Endothelial cell of umbilical vein (primary cell): ENCODE results near the gene KIF26A. TPM values are rescaled to one million over a fixed set of nuclear protein-coding genes. Genes with fewer than 3 reads are reported as not detected.

ENCODE experiments used
- BruUV-seq: library from RNA; stranded (reverse); fragments of 400-500 nt; replicated peaks from 2 replicates; lab custom pipeline; 2021; lab: Mats Ljungman, UMichigan
- CTCF ChIA-PET: fragments of 300-600, 350-600 bp; sonication (Branson Sonifier 250); formaldehyde crosslinking; loops from one replicate; lab custom pipeline; 2021; ENCODE audit warnings: antibody characterized with exemption, inconsistent platforms; lab: Charles Lee
- POLR2A ChIA-PET: fragments of 300-600, 350-600 bp; sonication (Branson Sonifier 250); formaldehyde crosslinking; loops from one replicate; lab custom pipeline; 2021; ENCODE audit warnings: antibody characterized with exemption, inconsistent platforms; lab: Charles Lee
- DNase-seq: peaks from one replicate; pipeline ENCODE4 v3.0.0-alpha.2; 2011; ENCODE audit warnings: low read depth, low spot score
- FAIRE-seq: peaks from 2 replicates; lab custom pipeline; 2011; peaks lifted over from hg19 to GRCh38; lab: Jason Lieb, UNC
- H2AFZ ChIP-seq: 2 replicates; pipeline ENCODE4 v1.6.0; 2012; ENCODE audit warnings: low read depth, low read length, control low read depth, inconsistent platforms
- H3K27ac ChIP-seq: 2 replicates; pipeline ENCODE4 v1.5.1; 2011; ENCODE audit warnings: low read depth, mild to moderate bottlenecking, control low read depth, low read length, moderate library complexity; ENCODE audit not compliant: insufficient read depth
- H3K27me3 ChIP-seq, 2 experiments: 2 replicates each; pipeline versions ENCODE4 v1.6.0 to v1.6.1; 2011; ENCODE audit warnings: low read length in 2 of 2, mixed read lengths in 1 of 2; ENCODE audit not compliant: control insufficient read depth in 2 of 2, insufficient read depth in 2 of 2
- H3K36me3 ChIP-seq, 2 experiments: 2 replicates in 1 of 2; 3 replicates in 1 of 2; pipeline ENCODE4 v1.5.1; 2011; ENCODE audit warnings: low read length in 2 of 2, mild to moderate bottlenecking in 1 of 2, moderate library complexity in 1 of 2; ENCODE audit not compliant: control insufficient read depth in 2 of 2, insufficient read depth in 2 of 2; ENCODE audit errors: extremely low read depth in 1 of 2
- H3K4me1 ChIP-seq: 3 replicates; pipeline ENCODE4 v1.5.1; 2011; ENCODE audit warnings: mild to moderate bottlenecking, low read length; ENCODE audit not compliant: control insufficient read depth, insufficient read depth; ENCODE audit errors: extremely low read depth
- H3K4me2 ChIP-seq: 2 replicates; pipeline ENCODE4 v1.6.1; 2011; ENCODE audit warnings: low read length, control low read depth, mixed read lengths; ENCODE audit not compliant: insufficient read depth
- H3K4me3 ChIP-seq, 3 experiments: fragments of 200-600 bp in 1 of 3; sonication (generic), shearing (Covaris generic) in 1 of 3; replicated peaks in 1 of 3; 2 replicates each; pipeline ENCODE4 v1.5.1; 2011 to 2016; ENCODE audit warnings: control low read depth in 3 of 3, low read length in 3 of 3, mild to moderate bottlenecking in 2 of 3, inconsistent platforms in 1 of 3, low read depth in 1 of 3, moderate library complexity in 1 of 3; ENCODE audit not compliant: insufficient read depth in 1 of 3
- H3K79me2 ChIP-seq: 2 replicates; pipeline ENCODE4 v1.6.0; 2012; ENCODE audit warnings: low read length, inconsistent platforms; ENCODE audit not compliant: control insufficient read depth, insufficient read depth
- H3K9ac ChIP-seq: replicated peaks from 2 replicates; pipeline ENCODE3; 2011; ENCODE audit warnings: low read length, control low read depth; ENCODE audit not compliant: insufficient read depth; ENCODE audit errors: extremely low read depth
- H3K9me1 ChIP-seq: replicated peaks from 3 replicates; pipeline ENCODE4 v1.6.0; 2011; ENCODE audit warnings: mild to moderate bottlenecking, low read length; ENCODE audit not compliant: control insufficient read depth, insufficient read depth; ENCODE audit errors: extremely low read depth
- H3K9me3 ChIP-seq: replicated peaks from 2 replicates; pipeline ENCODE4 v1.5.1; 2012; ENCODE audit warnings: low read length, inconsistent platforms; ENCODE audit not compliant: control insufficient read depth, insufficient read depth
- H4K20me1 ChIP-seq: replicated peaks from 2 replicates; pipeline ENCODE3; 2011; ENCODE audit warnings: mild to moderate bottlenecking, low read length; ENCODE audit not compliant: control insufficient read depth, insufficient read depth; ENCODE audit errors: extremely low read depth
- EZH2 ChIP-seq: IDR thresholded peaks from 2 replicates; pipeline ENCODE4 v1.6.1; 2012; ENCODE audit warnings: borderline replicate concordance, low read depth, mild to moderate bottlenecking, moderate library complexity, low read length, inconsistent platforms; ENCODE audit not compliant: severe bottlenecking
- FOS ChIP-seq: IDR thresholded peaks from 2 replicates; pipeline ENCODE4 v1.6.1; 2011; ENCODE audit warnings: mild to moderate bottlenecking, low read length, moderate library complexity, borderline replicate concordance; ENCODE audit not compliant: insufficient read depth
- GATA2 ChIP-seq: IDR thresholded peaks from 2 replicates; pipeline ENCODE4 v1.7.0; 2011; ENCODE audit warnings: low read depth, mild to moderate bottlenecking, moderate library complexity, mixed read lengths, low read length; ENCODE audit not compliant: insufficient read length, insufficient read depth
- JUN ChIP-seq: IDR thresholded peaks from 2 replicates; pipeline ENCODE4 v1.6.1; 2011; ENCODE audit warnings: borderline replicate concordance, low read depth; ENCODE audit not compliant: insufficient read length, insufficient read depth
- MYC ChIP-seq: IDR thresholded peaks from one replicate; pipeline ENCODE4 v1.6.1; 2011; ENCODE audit warnings: mild to moderate bottlenecking, low read depth, low read length
- POLR2A ChIP-seq: IDR thresholded peaks from 2 replicates; pipeline ENCODE4 v1.6.1; 2012; ENCODE audit warnings: low read depth, mild to moderate bottlenecking, control low read depth, low read length
- POLR2AphosphoS5 ChIP-seq: IDR thresholded peaks from 2 replicates; pipeline ENCODE4 v1.6.1; 2012; ENCODE audit warnings: low read depth, mild to moderate bottlenecking, control low read depth, low read length, moderate library complexity; ENCODE audit not compliant: insufficient read depth
- dilution Hi-C: fragments of 300-500 bp; cut with MboI; formaldehyde crosslinking; loops from one replicate; pipeline ENCODE4 v1.15.0; 2019; ENCODE audit warnings: low sequenced_read_pairs; ENCODE audit not compliant: extremely low pct_ligation_motif_present
- intact Hi-C: fragments of 100-400 bp; cut with micrococcal nuclease; formaldehyde crosslinking; loops from one replicate; pipeline ENCODE4 v1.10.0; 2022
- polyA plus RNA-seq, 4 experiments: library from polyadenylated mRNA; depleted of rRNA in 3 of 4; stranded (reverse) in 3 of 4; unstranded in 1 of 4; fragments of >200 nt; gene quantifications; 2 replicates each; pipeline versions ENCODE4 v1.2.1 to v1.2.3, GENCODE V29; 2011 to 2012; ENCODE audit warnings: missing spikeins in 1 of 4
- total RNA-seq: library from RNA; stranded (reverse); gene quantifications from 2 replicates; pipeline ENCODE4 v1.2.3, GENCODE V29; 2021
- TF ChIP-seq, protein P1 (sequence below), 2 donors: IDR thresholded peaks; 1 replicate in 1 of 2; 2 replicates in 1 of 2; pipeline ENCODE4 v1.5.1; 2011; ENCODE audit warnings: low read length in 2 of 2, mild to moderate bottlenecking in 2 of 2, moderate library complexity in 2 of 2, control low read depth in 1 of 2, inconsistent platforms in 1 of 2, low read depth in 1 of 2; ENCODE audit not compliant: insufficient read depth in 1 of 2; ENCODE audit errors: extremely low read depth in 1 of 2
- TF ChIP-seq, protein P2 (sequence below): IDR thresholded peaks from 2 replicates; pipeline ENCODE4 v1.6.1; 2011; ENCODE audit not compliant: insufficient read depth, insufficient read length

KIF26A gene
- total and polyA plus RNA-seq, 2 donors (not counting 3 experiments of a cell fraction or from before 2014, with no cell fraction given) = 3.6 to 10.7 TPM

- ChIA-PET POLR2A (no interaction called here), CTCF (interaction anchor here (1.4 to 2.8 kb wide), 2 partner anchors 90 to 337 kb away, joined by 4 to 10 read pairs; no protein-coding TSS in a partner anchor)
- DNase-seq (no peak), FAIRE-seq (no peak)
- no peak for TF ChIP-seq MYC
- TF ChIP-seq, protein P1, sequence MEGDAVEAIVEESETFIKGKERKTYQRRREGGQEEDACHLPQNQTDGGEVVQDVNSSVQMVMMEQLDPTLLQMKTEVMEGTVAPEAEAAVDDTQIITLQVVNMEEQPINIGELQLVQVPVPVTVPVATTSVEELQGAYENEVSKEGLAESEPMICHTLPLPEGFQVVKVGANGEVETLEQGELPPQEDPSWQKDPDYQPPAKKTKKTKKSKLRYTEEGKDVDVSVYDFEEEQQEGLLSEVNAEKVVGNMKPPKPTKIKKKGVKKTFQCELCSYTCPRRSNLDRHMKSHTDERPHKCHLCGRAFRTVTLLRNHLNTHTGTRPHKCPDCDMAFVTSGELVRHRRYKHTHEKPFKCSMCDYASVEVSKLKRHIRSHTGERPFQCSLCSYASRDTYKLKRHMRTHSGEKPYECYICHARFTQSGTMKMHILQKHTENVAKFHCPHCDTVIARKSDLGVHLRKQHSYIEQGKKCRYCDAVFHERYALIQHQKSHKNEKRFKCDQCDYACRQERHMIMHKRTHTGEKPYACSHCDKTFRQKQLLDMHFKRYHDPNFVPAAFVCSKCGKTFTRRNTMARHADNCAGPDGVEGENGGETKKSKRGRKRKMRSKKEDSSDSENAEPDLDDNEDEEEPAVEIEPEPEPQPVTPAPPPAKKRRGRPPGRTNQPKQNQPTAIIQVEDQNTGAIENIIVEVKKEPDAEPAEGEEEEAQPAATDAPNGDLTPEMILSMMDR (IDR thresholded peaks at IDR 0.05; ENCODE audit: extremely low read depth in 1 of 2, insufficient read depth in 1 of 2, low read depth in 1 of 2, low read length in 2 of 2) = no peak
- no peak for TF ChIP-seq EZH2
- no peak for TF ChIP-seq POLR2AphosphoS5
- no peak for TF ChIP-seq JUN
- TF ChIP-seq POLR2A = no peak
- TF ChIP-seq, protein P2, sequence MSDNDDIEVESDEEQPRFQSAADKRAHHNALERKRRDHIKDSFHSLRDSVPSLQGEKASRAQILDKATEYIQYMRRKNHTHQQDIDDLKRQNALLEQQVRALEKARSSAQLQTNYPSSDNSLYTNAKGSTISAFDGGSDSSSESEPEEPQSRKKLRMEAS = no peak
- TF ChIP-seq GATA2 = no peak
- no peak for TF ChIP-seq FOS
- intact Hi-C loops (no loop called here), dilution Hi-C loops (no loop called here)
- Histone ChIP-seq H3K36me3 (no peaks in the 10 kb centered on the region), H4K20me1 (no peaks in the 10 kb centered on the region), H3K9ac (no peak overlapping the region), H3K9me3 (no peaks in the 10 kb centered on the region), H3K79me2 (no peaks in the 10 kb centered on the region), H3K4me1 (no peaks in the 10 kb centered on the region), H3K4me2 (no peak overlapping the region), H3K27ac (no peak overlapping the region), H3K9me1 (no peaks in the 10 kb centered on the region), H2AFZ (no peak overlapping the region), H3K27me3 (no peaks in the 10 kb centered on the region), H3K4me3 (no peak overlapping the region)
- no TSS peak for BruUV-seq
Observed at GRCh38 chr14:104227806-104228205, 89.4 kb downstream of the KIF26A start.
